ENCODE results near the gene TTN. TPM values are rescaled to one million over a fixed set of nuclear protein-coding genes. Genes with fewer than 3 reads are reported as not detected.
A peak's percentile ranks its signal among the peaks of the same experiment; 100 is the strongest.

The TTN gene
- total and polyA plus RNA-seq, 4 donors: 0.01 to 3.0 (median 0.80) TPM

DNA sequence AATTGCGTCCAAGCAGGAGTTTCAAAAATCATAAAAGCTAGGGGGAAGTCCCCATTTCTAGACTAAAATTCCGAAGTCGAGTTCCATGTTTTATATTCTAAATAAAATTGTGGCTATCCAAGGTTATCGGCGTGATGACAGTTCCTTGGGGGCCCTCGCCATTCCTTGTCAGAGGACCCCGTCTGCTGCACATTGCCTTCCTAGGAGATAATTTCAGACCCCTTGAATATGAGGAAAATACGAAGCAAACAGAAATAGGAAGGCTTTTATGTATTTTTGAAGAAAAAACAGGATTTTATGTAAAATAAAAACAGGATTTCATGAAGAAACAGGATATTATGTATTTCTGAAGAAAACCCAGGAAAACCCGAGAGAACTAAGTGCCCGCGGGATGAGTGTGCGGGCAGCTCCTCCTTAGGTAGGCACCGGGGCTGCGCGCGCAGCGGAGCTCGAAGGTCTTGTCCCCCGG lies 327.4 kb downstream of the TTN start (continued):
- TF ChIP-seq, protein P1, sequence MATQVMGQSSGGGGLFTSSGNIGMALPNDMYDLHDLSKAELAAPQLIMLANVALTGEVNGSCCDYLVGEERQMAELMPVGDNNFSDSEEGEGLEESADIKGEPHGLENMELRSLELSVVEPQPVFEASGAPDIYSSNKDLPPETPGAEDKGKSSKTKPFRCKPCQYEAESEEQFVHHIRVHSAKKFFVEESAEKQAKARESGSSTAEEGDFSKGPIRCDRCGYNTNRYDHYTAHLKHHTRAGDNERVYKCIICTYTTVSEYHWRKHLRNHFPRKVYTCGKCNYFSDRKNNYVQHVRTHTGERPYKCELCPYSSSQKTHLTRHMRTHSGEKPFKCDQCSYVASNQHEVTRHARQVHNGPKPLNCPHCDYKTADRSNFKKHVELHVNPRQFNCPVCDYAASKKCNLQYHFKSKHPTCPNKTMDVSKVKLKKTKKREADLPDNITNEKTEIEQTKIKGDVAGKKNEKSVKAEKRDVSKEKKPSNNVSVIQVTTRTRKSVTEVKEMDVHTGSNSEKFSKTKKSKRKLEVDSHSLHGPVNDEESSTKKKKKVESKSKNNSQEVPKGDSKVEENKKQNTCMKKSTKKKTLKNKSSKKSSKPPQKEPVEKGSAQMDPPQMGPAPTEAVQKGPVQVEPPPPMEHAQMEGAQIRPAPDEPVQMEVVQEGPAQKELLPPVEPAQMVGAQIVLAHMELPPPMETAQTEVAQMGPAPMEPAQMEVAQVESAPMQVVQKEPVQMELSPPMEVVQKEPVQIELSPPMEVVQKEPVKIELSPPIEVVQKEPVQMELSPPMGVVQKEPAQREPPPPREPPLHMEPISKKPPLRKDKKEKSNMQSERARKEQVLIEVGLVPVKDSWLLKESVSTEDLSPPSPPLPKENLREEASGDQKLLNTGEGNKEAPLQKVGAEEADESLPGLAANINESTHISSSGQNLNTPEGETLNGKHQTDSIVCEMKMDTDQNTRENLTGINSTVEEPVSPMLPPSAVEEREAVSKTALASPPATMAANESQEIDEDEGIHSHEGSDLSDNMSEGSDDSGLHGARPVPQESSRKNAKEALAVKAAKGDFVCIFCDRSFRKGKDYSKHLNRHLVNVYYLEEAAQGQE (IDR thresholded peaks at IDR 0.05): no peak
- TF ChIP-seq EGR1 (IDR thresholded peaks at IDR 0.05; ENCODE audit: low read depth in 2 of 2): no peak
- no peak for TF ChIP-seq RXRA (IDR thresholded peaks at IDR 0.05)
- TF ChIP-seq SP1 (IDR thresholded peaks at IDR 0.05): no peak

DNA sequence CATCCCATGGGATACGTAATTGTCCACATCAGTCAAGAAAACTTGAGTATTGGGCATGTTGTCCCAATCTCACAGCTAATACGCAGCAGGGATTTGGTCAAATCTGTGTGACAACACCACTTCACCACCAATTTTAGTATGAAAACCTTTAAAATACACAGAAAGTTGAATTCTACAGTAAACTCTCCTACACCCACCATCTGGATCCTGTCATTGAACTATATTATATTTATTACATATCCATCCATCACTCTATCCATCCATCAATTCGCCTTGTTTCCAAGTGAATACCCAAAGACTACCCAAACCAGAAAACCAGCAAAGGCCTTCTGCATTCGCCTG lies 328.0 kb downstream of the TTN start:
- TF ChIP-seq CTCF (IDR thresholded peaks at IDR 0.05; ENCODE audit: low read depth, low read length, missing input control): no peak
- TF ChIP-seq TAF1 (conservative IDR thresholded peaks at IDR 0.05): peak; percentile 2
- TF ChIP-seq, protein P2, sequence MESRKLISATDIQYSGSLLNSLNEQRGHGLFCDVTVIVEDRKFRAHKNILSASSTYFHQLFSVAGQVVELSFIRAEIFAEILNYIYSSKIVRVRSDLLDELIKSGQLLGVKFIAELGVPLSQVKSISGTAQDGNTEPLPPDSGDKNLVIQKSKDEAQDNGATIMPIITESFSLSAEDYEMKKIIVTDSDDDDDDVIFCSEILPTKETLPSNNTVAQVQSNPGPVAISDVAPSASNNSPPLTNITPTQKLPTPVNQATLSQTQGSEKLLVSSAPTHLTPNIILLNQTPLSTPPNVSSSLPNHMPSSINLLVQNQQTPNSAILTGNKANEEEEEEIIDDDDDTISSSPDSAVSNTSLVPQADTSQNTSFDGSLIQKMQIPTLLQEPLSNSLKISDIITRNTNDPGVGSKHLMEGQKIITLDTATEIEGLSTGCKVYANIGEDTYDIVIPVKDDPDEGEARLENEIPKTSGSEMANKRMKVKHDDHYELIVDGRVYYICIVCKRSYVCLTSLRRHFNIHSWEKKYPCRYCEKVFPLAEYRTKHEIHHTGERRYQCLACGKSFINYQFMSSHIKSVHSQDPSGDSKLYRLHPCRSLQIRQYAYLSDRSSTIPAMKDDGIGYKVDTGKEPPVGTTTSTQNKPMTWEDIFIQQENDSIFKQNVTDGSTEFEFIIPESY (IDR thresholded peaks at IDR 0.05): no peak
- TF ChIP-seq RXRA (IDR thresholded peaks at IDR 0.05): peak in 1 of 2 donors; percentile 0
- peak in 1 of 2 donors; percentile 1 for TF ChIP-seq HNF4A (conservative IDR thresholded peaks at IDR 0.05)
- Histone ChIP-seq H3K4me3 (ENCODE audit: low read depth in 1 of 3, low read length in 3 of 3) (peak overlapping the region in 2 of 3 donors; percentile 74 to 89), H3K9me3 (ENCODE audit: control insufficient read depth in 4 of 4, low read length in 3 of 4) (no peaks in the 10 kb centered on the region), H3K4me1 (ENCODE audit: control insufficient read depth in 4 of 4, insufficient read depth in 4 of 4, low read length in 3 of 4) (peaks cover 6 to 50% (median 29%) of the 10 kb centered on the region in 4 donors), H3K27me3 (ENCODE audit: control insufficient read depth in 4 of 4, insufficient read depth in 4 of 4, low read length in 3 of 4) (no peaks in the 10 kb centered on the region), H3K36me3 (ENCODE audit: control insufficient read depth in 4 of 4, insufficient read depth in 3 of 4, low read depth in 1 of 4, low read length in 3 of 4) (no peaks in the 10 kb centered on the region), H3K9ac (ENCODE audit: low read depth in 1 of 2, low read length in 2 of 2) (peak overlapping the region in 1 of 2 donors; percentile 33), H3K27ac (ENCODE audit: low read depth in 1 of 2, low read length in 2 of 2) (peak overlapping the region; percentile 93 to 96)
- WGBS: 45% methylated on average over 4 of the region's 4 CpGs
- no peak for DNase-seq (ENCODE audit: low spot score)

DNA sequence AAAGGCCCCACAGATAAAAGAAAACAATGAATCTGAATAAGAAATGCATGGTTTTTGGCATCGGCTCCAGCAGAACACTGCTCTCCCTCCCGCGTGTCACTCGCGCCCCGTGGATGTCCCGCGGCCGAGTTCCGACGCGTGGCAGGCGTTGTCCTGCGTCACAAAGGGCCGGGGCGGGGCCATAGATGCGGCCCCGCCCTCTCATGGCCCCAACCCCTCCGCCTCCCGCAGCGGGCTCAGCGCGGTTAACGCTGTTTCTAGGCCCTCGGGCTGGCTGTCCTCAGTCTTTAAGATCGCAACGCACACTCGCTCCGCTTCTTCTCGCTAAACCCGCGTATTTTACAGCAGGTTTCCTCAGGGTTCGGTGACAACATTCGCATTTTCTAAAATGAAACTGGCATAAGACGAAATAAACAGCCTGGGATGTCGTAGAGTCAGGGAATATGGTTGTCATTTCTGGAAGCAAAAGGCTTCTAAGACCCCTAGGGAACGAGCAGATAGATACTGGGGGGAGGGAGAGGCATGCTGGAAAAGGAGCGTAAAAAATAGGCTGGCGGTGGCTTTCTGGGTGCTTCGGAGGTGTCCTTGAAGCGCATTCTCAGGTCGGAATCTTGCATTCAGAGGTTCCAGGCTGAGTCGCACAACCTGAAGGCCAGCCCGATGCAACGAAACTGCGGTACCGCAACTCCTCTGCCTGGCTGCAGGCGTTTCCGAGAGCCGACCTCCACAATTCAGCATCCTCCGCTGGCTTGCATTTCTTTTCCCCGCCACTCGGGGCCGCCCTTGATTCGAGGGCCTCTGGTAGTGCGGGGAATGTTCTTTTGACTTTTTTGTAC lies 328.6 kb downstream of the TTN start, which contains the start of gene FKBP7:
TSS of gene FKBP7 (minus strand) at position 162 of the 836 bp plus-strand sequence. CDS start at position 61, 101 bp downstream.
- H3K4me3 ChIP-seq (ENCODE audit: low read depth in 1 of 3, low read length in 3 of 3): peak within 1 kb of the TSS; percentile 74 to 95 (median 89)
- peak within 1 kb of the TSS; percentile 82 to 96 for H3K9ac ChIP-seq (ENCODE audit: low read depth in 1 of 2, low read length in 2 of 2)
- no peaks in the 10 kb centered on the region for H3K36me3 ChIP-seq (ENCODE audit: control insufficient read depth in 4 of 4, insufficient read depth in 3 of 4, low read depth in 1 of 4, low read length in 3 of 4)
- peak; percentile 86 for DNase-seq (ENCODE audit: low spot score)
- peak within 1 kb of the TSS; percentile 93 to 96 for H3K27ac ChIP-seq (ENCODE audit: low read depth in 1 of 2, low read length in 2 of 2)
- H3K9me3 ChIP-seq (ENCODE audit: control insufficient read depth in 4 of 4, low read length in 3 of 4): no peaks in the 10 kb centered on the region
- no peaks in the 10 kb centered on the region for H3K27me3 ChIP-seq (ENCODE audit: control insufficient read depth in 4 of 4, insufficient read depth in 4 of 4, low read length in 3 of 4)
- H3K4me1 ChIP-seq (ENCODE audit: control insufficient read depth in 4 of 4, insufficient read depth in 4 of 4, low read length in 3 of 4): peaks cover 7 to 44% (median 27%) of the 10 kb centered on the region in 4 donors
- under 1% methylated on average over 56 of the region's 56 CpGs for WGBS
- TF ChIP-seq EGR1 (IDR thresholded peaks at IDR 0.05; ENCODE audit: low read depth in 2 of 2) (no peak), GABPA (IDR thresholded peaks at IDR 0.05 in 1 of 2, conservative IDR thresholded peaks at IDR 0.05 in 1 of 2) (no peak), NR2F2 (IDR thresholded peaks at IDR 0.05) (no peak), HNF4A (conservative IDR thresholded peaks at IDR 0.05) (peak; percentile 23 to 41), FOXA2 (IDR thresholded peaks at IDR 0.05) (no peak), FOXA1 (IDR thresholded peaks at IDR 0.05) (peak; percentile 31), YY1 (IDR thresholded peaks at IDR 0.05) (peak; percentile 79), RXRA (IDR thresholded peaks at IDR 0.05) (peak in 1 of 2 donors; percentile 12), MAX (IDR thresholded peaks at IDR 0.05) (no peak), HNF4G (IDR thresholded peaks at IDR 0.05) (no peak)
- TF ChIP-seq, protein P1 (IDR thresholded peaks at IDR 0.05): peak; percentile 30

Measured in liver (tissue), 9 donors.